A673 (cell line): ENCODE data around the gene SCIMP. TPM values are rescaled to one million over a fixed set of nuclear protein-coding genes. Genes with fewer than 3 reads are reported as not detected.
"Not testable (repeated sequence)": the region's sequence is repeated elsewhere in the genome, so short reads cannot be mapped to it uniquely, and the experiment has no call there.

Experiments used
- BruUV-seq: library from RNA; stranded (reverse); fragments of 400-500 nt; replicated peaks from 2 replicates; lab custom pipeline; 2021; lab: Mats Ljungman, UMichigan
- CTCF ChIA-PET: fragments of 300-600 bp; sonication (Branson Sonifier 250); formaldehyde crosslinking; loops from one replicate; lab custom pipeline; 2022; ENCODE audit warnings: antibody characterized with exemption; lab: Charles Lee
- POLR2A ChIA-PET: fragments of 300-600 bp; sonication (Branson Sonifier 250); formaldehyde crosslinking; loops from one replicate; lab custom pipeline; 2022; ENCODE audit warnings: antibody characterized with exemption; ENCODE audit not compliant: low non-redundant PET; lab: Charles Lee
- DNase-seq: peaks from one replicate; pipeline ENCODE4 v3.0.0-alpha.2; 2015; ENCODE audit warnings: low spot score
- H3K27ac ChIP-seq: fragments of 200-600 bp; sonication (generic); 2 replicates; pipeline ENCODE4 v1.5.1; 2016; ENCODE audit warnings: mixed run types, low read depth, mild to moderate bottlenecking, mixed read lengths, antibody characterized with exemption, low read length; ENCODE audit not compliant: poor library complexity, severe bottlenecking
- H3K27me3 ChIP-seq: fragments of 200-600 bp; sonication (generic); replicated peaks from 2 replicates; pipeline ENCODE4 v1.6.1; 2017; ENCODE audit warnings: mixed run types, low read depth, mild to moderate bottlenecking, mixed read lengths, antibody characterized with exemption, low read length; ENCODE audit not compliant: insufficient read depth, poor library complexity
- H3K36me3 ChIP-seq: fragments of 200-600 bp; sonication (generic); 2 replicates; pipeline ENCODE4 v1.6.1; 2016; ENCODE audit warnings: mixed run types, mild to moderate bottlenecking, mixed read lengths, antibody characterized with exemption, low read length; ENCODE audit not compliant: insufficient read depth, poor library complexity, severe bottlenecking
- H3K4me1 ChIP-seq: fragments of 200-600 bp; sonication (generic); 2 replicates; pipeline ENCODE4 v1.6.1; 2017; ENCODE audit warnings: mixed run types, mild to moderate bottlenecking, mixed read lengths, antibody characterized with exemption, low read length; ENCODE audit not compliant: insufficient read depth, poor library complexity, severe bottlenecking
- H3K4me3 ChIP-seq: fragments of 200-600 bp; sonication (generic); 2 replicates; pipeline ENCODE4 v1.5.1; 2016; ENCODE audit warnings: low read depth, mixed run types, mild to moderate bottlenecking, mixed read lengths, low read length; ENCODE audit not compliant: poor library complexity, severe bottlenecking
- H3K9me3 ChIP-seq: fragments of 200-600 bp; sonication (generic); 2 replicates; pipeline ENCODE4 v1.6.1; 2016; ENCODE audit warnings: mixed run types, low read depth, mild to moderate bottlenecking, mixed read lengths, antibody characterized with exemption, low read length; ENCODE audit not compliant: poor library complexity, severe bottlenecking
- CTCF ChIP-seq: fragments of 300-800, 200-600 bp; sonication (generic); conservative IDR thresholded peaks from 2 replicates; pipeline ENCODE4 v1.5.1; 2017; ENCODE audit warnings: low read depth, mild to moderate bottlenecking, antibody characterized with exemption, low read length, moderate library complexity, mixed read lengths
- EZH2 ChIP-seq: fragments of 200-600 bp; sonication (generic); IDR thresholded peaks from 2 replicates; pipeline ENCODE4 v1.6.1; 2017; ENCODE audit warnings: borderline replicate concordance, low read depth, mild to moderate bottlenecking, mixed read lengths, antibody characterized with exemption, low read length; ENCODE audit not compliant: poor library complexity, severe bottlenecking
- intact Hi-C: fragments of 100-400 bp; cut with micrococcal nuclease; formaldehyde crosslinking; loops from one replicate; pipeline ENCODE4 v1.10.0; 2022; ENCODE audit not compliant: unreplicated experiment
- total RNA-seq: library from RNA; stranded (reverse); gene quantifications from 2 replicates; pipeline ENCODE4 v1.2.3, GENCODE V29; 2021

SCIMP gene
- total RNA-seq, 1 experiment from 2014 or later: not detected

- TF ChIP-seq CTCF (no peak), EZH2 (no peak)
- ChIA-PET CTCF (no interaction called here), POLR2A (no interaction called here)
Observed at GRCh38 chr17:5220074-5220473, 14.6 kb downstream of the SCIMP start.

GRCh38 chr17:5219536-5219935, 15.1 kb downstream of the SCIMP start:
- intact Hi-C loops: no loop called here
- CTCF ChIA-PET: no interaction called here
- Histone ChIP-seq H3K36me3 (no peaks in the 10 kb centered on the region), H3K27ac (no peak overlapping the region), H3K27me3 (no peaks in the 10 kb centered on the region), H3K4me1 (no peaks in the 10 kb centered on the region), H3K9me3 (no peaks in the 10 kb centered on the region), H3K4me3 (no peak overlapping the region)
- DNase-seq: no peak
- TF ChIP-seq EZH2: no peak
- TF ChIP-seq CTCF: no peak
- no TSS peak for BruUV-seq
- POLR2A ChIA-PET: no interaction called here

More at GRCh38 chr17:5220074-5220473, 14.6 kb downstream of the SCIMP start:
- Histone ChIP-seq H3K4me1 (no peaks in the 10 kb centered on the region), H3K27ac (no peak overlapping the region), H3K27me3 (no peaks in the 10 kb centered on the region), H3K4me3 (no peak overlapping the region), H3K9me3 (no peaks in the 10 kb centered on the region), H3K36me3 (no peaks in the 10 kb centered on the region)
- intact Hi-C loops: no loop called here
- no TSS peak for BruUV-seq
- DNase-seq: no peak

GRCh38 chr17:5217562-5217961, 17.1 kb downstream of the SCIMP start:
- H3K4me3 ChIP-seq, H3K27me3 ChIP-seq, CTCF ChIA-PET, H3K9me3 ChIP-seq, BruUV-seq, POLR2A ChIA-PET, DNase-seq, H3K4me1 ChIP-seq, intact Hi-C loops, H3K36me3 ChIP-seq, H3K27ac ChIP-seq: not testable (repeated sequence)

GRCh38 chr17:5211458-5211857, 23.2 kb downstream of the SCIMP start:
- Histone ChIP-seq H3K27me3 (no peaks in the 10 kb centered on the region), H3K36me3 (no peaks in the 10 kb centered on the region), H3K27ac (no peak overlapping the region), H3K4me1 (no peaks in the 10 kb centered on the region), H3K4me3 (no peak overlapping the region), H3K9me3 (no peaks in the 10 kb centered on the region)
- TF ChIP-seq EZH2 (no peak), CTCF (no peak)
- CTCF ChIA-PET: no interaction called here
- DNase-seq: no peak
- intact Hi-C loops: no loop called here
- no TSS peak for BruUV-seq
- POLR2A ChIA-PET: no interaction called here
